WTC11 (cell line): ENCODE results near the gene TMEM114.

Source experiments
- NFATC4 ChIP-seq: fragments of 250-450 bp; sonication (Bioruptor Pico); IDR thresholded peaks from 2 replicates; pipeline ENCODE4 v1.9.0; 2021; ENCODE audit warnings: mild to moderate bottlenecking
- SMAD3 ChIP-seq: sonication (generic); formaldehyde crosslinking; IDR thresholded peaks from 2 replicates; pipeline ENCODE4 v1.8.0; 2022; ENCODE audit warnings: missing genetic modification reagents, mild to moderate bottlenecking, borderline replicate concordance

DNA sequence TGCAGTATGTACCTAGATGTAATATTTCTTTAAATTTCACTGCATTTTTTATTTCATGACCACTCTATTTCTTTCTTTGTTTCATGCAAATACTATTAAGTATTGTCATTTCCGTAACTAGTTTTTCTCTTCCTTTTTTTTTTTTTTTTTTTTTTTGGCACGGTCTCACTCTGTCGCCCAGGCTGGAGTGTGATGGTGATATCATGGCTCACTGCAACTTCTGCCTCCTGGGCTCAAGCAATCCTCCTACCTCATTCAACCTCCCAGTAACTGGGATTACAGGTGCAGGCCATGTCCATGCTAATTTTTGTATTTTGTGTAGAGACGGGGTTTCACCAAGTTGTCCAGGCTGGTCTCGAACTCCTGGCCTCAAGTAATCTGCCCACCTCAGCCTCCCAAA lies 70.7 kb downstream of the TMEM114 start:
- no peak for TF ChIP-seq SMAD3 (CRISPR knock-in tag)
- TF ChIP-seq NFATC4 (CRISPR knock-in tag), result no peak
